Measurements from ENCODE around the gene MAP3K4. TPM values are rescaled to one million over a fixed set of nuclear protein-coding genes. Genes with fewer than 3 reads are reported as not detected.
A peak's percentile ranks its signal among the peaks of the same experiment; 100 is the strongest.

MAP3K4 gene, protein sequence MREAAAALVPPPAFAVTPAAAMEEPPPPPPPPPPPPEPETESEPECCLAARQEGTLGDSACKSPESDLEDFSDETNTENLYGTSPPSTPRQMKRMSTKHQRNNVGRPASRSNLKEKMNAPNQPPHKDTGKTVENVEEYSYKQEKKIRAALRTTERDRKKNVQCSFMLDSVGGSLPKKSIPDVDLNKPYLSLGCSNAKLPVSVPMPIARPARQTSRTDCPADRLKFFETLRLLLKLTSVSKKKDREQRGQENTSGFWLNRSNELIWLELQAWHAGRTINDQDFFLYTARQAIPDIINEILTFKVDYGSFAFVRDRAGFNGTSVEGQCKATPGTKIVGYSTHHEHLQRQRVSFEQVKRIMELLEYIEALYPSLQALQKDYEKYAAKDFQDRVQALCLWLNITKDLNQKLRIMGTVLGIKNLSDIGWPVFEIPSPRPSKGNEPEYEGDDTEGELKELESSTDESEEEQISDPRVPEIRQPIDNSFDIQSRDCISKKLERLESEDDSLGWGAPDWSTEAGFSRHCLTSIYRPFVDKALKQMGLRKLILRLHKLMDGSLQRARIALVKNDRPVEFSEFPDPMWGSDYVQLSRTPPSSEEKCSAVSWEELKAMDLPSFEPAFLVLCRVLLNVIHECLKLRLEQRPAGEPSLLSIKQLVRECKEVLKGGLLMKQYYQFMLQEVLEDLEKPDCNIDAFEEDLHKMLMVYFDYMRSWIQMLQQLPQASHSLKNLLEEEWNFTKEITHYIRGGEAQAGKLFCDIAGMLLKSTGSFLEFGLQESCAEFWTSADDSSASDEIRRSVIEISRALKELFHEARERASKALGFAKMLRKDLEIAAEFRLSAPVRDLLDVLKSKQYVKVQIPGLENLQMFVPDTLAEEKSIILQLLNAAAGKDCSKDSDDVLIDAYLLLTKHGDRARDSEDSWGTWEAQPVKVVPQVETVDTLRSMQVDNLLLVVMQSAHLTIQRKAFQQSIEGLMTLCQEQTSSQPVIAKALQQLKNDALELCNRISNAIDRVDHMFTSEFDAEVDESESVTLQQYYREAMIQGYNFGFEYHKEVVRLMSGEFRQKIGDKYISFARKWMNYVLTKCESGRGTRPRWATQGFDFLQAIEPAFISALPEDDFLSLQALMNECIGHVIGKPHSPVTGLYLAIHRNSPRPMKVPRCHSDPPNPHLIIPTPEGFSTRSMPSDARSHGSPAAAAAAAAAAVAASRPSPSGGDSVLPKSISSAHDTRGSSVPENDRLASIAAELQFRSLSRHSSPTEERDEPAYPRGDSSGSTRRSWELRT (N-terminal part only)
- total RNA-seq, result 10 to 100 TPM; 24.6 to 49.2 (median 45.2) TPM

- intact Hi-C loops (cut with DNase I; ENCODE audit: low total_unique reads), result no loop called here
- no peaks in the 10 kb centered on the region for H3K27me3 ChIP-seq
- H3K36me3 ChIP-seq, result no peaks in the 10 kb centered on the region
- TF ChIP-seq POLR2A (IDR thresholded peaks at IDR 0.05), result no peak
- TF ChIP-seq POLR2AphosphoS5 (IDR thresholded peaks at IDR 0.05), result peak; percentile 63 to 74 (median 68)
- TF ChIP-seq, protein P1, sequence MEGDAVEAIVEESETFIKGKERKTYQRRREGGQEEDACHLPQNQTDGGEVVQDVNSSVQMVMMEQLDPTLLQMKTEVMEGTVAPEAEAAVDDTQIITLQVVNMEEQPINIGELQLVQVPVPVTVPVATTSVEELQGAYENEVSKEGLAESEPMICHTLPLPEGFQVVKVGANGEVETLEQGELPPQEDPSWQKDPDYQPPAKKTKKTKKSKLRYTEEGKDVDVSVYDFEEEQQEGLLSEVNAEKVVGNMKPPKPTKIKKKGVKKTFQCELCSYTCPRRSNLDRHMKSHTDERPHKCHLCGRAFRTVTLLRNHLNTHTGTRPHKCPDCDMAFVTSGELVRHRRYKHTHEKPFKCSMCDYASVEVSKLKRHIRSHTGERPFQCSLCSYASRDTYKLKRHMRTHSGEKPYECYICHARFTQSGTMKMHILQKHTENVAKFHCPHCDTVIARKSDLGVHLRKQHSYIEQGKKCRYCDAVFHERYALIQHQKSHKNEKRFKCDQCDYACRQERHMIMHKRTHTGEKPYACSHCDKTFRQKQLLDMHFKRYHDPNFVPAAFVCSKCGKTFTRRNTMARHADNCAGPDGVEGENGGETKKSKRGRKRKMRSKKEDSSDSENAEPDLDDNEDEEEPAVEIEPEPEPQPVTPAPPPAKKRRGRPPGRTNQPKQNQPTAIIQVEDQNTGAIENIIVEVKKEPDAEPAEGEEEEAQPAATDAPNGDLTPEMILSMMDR (IDR thresholded peaks at IDR 0.05), result peak in 1 of 3 donors; percentile 5
- H3K4me3 ChIP-seq, result peak within 1 kb of the TSS; percentile 80 to 93 (median 86)
- H3K27ac ChIP-seq, result peak within 1 kb of the TSS; percentile 95 to 98
- H3K4me1 ChIP-seq, result no peaks in the 10 kb centered on the region
- DNase-seq (ENCODE audit: low spot score in 2 of 2), result peak; percentile 54 to 71
- H3K9me3 ChIP-seq, result no peaks in the 10 kb centered on the region
Observed at GRCh38 chr6:160991406-160992060, at the start of gene MAP3K4. MAP3K4 (plus strand) TSS chr6:160991769; CDS start chr6:160991932, 163 bp downstream.

DNA sequence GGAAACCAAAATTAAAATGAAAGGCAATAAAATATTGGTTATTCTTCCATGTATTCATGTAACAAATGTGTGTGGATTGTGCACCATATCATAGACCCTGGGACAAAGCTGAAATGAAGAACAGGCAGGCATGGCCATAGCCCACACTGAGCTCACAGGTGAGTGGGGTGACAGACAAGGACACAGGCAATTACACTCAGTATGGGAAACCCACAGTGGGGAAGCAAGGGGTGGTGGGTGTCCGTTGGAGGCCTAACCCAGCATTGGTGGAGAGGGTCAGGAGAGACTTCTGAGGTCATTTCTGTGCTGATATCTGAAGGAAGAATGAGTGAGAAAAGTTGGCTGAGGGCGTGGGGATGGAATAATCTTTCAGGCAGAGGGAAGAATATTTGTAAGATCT, 47.6 kb upstream of the MAP3K4 start:
- H3K27me3 ChIP-seq, result no peaks in the 10 kb centered on the region
- TF ChIP-seq, protein P1 (IDR thresholded peaks at IDR 0.05), result no peak
- no peak overlapping the region for H3K27ac ChIP-seq
- H3K4me1 ChIP-seq, result no peaks in the 10 kb centered on the region
- H3K9me3 ChIP-seq, result no peaks in the 10 kb centered on the region
- no peak for DNase-seq (ENCODE audit: low spot score in 2 of 2)
- intact Hi-C loops (cut with DNase I; ENCODE audit: low total_unique reads), result no loop called here
- no peaks in the 10 kb centered on the region for H3K36me3 ChIP-seq
- H3K4me3 ChIP-seq, result no peak overlapping the region

- DNase-seq (ENCODE audit: low spot score in 2 of 2), result no peak
- Histone ChIP-seq H3K4me3 (no peak overlapping the region), H3K9me3 (no peaks in the 10 kb centered on the region), H3K27ac (no peak overlapping the region), H3K27me3 (no peaks in the 10 kb centered on the region), H3K36me3 (no peaks in the 10 kb centered on the region), H3K4me1 (no peaks in the 10 kb centered on the region)
- intact Hi-C loops (cut with DNase I; ENCODE audit: low total_unique reads), result no loop called here
- TF ChIP-seq, protein P1 (IDR thresholded peaks at IDR 0.05), result no peak
- TF ChIP-seq POLR2AphosphoS5 (IDR thresholded peaks at IDR 0.05), result no peak
- TF ChIP-seq POLR2A (IDR thresholded peaks at IDR 0.05), result no peak
Observed at GRCh38 chr6:160945516-160946177, 45.9 kb upstream of the MAP3K4 start.

DNA sequence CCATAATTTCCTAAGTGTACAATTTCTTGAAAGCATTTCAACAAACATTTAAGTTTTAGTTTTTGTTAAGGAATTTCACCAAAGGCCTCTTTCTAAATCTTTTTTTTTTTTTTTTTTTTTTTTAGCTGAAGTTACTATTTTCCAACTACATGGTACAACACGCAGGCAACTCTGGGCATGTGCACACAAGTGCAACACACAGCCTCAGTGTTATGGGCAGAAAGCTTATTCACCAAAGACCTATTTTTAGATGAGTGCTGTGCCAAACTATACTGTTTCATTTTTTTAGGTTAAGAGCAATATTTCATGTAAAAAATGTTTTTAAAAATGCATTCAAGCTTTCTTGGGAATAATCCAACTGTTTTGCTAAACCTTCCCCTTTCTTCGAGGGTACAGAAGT, 42.0 kb upstream of the MAP3K4 start:
- Histone ChIP-seq H3K27ac (peak overlapping the region; percentile 45 to 55), H3K27me3 (no peaks in the 10 kb centered on the region), H3K36me3 (no peaks in the 10 kb centered on the region), H3K4me1 (no peaks in the 10 kb centered on the region), H3K9me3 (no peaks in the 10 kb centered on the region), H3K4me3 (no peak overlapping the region)
- DNase-seq (ENCODE audit: low spot score in 2 of 2), result no peak
- intact Hi-C loops (cut with DNase I; ENCODE audit: low total_unique reads), result no loop called here
- no peak for TF ChIP-seq POLR2A (IDR thresholded peaks at IDR 0.05)
- TF ChIP-seq, protein P1 (IDR thresholded peaks at IDR 0.05), result no peak
- TF ChIP-seq POLR2AphosphoS5 (IDR thresholded peaks at IDR 0.05), result no peak

All from breast epithelium (tissue), 4 donors.